Ishikawa (cell line): Measurements from ENCODE around the gene CHMP1B.

Experiments
- CEBPB ChIP-seq: IDR thresholded peaks from 2 replicates; pipeline ENCODE4 v1.6.1; 2012
- EGR1 ChIP-seq: IDR thresholded peaks from 2 replicates; pipeline ENCODE4 v1.6.1; 2012
- EP300 ChIP-seq: IDR thresholded peaks from 2 replicates; pipeline ENCODE4 v1.6.1; 2012; ENCODE audit warnings: borderline replicate concordance
- MAX ChIP-seq: IDR thresholded peaks from 2 replicates; pipeline ENCODE4 v1.6.1; 2012
- RAD21 ChIP-seq: IDR thresholded peaks from 2 replicates; pipeline ENCODE4 v1.6.1; 2012; ENCODE audit warnings: low read depth
- TAF1 ChIP-seq: IDR thresholded peaks from 2 replicates; pipeline ENCODE4 v1.6.1; 2012; ENCODE audit warnings: low read depth, mild to moderate bottlenecking
- YY1 ChIP-seq: IDR thresholded peaks from 2 replicates; pipeline ENCODE4 v1.6.1; 2012; ENCODE audit warnings: low read depth
- ZBTB7A ChIP-seq: IDR thresholded peaks from 2 replicates; pipeline ENCODE4 v1.6.1; 2012; ENCODE audit warnings: low read depth
- TF ChIP-seq, protein P1 (sequence below): IDR thresholded peaks from 2 replicates; pipeline ENCODE4 v1.6.1; 2012; ENCODE audit warnings: low read depth, mild to moderate bottlenecking

GRCh38 chr18:11826836-11827235 is 24.4 kb upstream of the CHMP1B start:
- TF ChIP-seq YY1 (no peak), EP300 (no peak), EGR1 (no peak), CEBPB (no peak), RAD21 (no peak), ZBTB7A (no peak), TAF1 (no peak), MAX (no peak)
- TF ChIP-seq, protein P1, sequence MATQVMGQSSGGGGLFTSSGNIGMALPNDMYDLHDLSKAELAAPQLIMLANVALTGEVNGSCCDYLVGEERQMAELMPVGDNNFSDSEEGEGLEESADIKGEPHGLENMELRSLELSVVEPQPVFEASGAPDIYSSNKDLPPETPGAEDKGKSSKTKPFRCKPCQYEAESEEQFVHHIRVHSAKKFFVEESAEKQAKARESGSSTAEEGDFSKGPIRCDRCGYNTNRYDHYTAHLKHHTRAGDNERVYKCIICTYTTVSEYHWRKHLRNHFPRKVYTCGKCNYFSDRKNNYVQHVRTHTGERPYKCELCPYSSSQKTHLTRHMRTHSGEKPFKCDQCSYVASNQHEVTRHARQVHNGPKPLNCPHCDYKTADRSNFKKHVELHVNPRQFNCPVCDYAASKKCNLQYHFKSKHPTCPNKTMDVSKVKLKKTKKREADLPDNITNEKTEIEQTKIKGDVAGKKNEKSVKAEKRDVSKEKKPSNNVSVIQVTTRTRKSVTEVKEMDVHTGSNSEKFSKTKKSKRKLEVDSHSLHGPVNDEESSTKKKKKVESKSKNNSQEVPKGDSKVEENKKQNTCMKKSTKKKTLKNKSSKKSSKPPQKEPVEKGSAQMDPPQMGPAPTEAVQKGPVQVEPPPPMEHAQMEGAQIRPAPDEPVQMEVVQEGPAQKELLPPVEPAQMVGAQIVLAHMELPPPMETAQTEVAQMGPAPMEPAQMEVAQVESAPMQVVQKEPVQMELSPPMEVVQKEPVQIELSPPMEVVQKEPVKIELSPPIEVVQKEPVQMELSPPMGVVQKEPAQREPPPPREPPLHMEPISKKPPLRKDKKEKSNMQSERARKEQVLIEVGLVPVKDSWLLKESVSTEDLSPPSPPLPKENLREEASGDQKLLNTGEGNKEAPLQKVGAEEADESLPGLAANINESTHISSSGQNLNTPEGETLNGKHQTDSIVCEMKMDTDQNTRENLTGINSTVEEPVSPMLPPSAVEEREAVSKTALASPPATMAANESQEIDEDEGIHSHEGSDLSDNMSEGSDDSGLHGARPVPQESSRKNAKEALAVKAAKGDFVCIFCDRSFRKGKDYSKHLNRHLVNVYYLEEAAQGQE, result no peak
